ENCODE measurements around the gene SPATA1. TPM values are rescaled to one million over a fixed set of nuclear protein-coding genes. Genes with fewer than 3 reads are reported as not detected.

The SPATA1 gene
- total and polyA plus RNA-seq, 2 of the 13 experiments (the other 11 are each of a cell fraction or from before 2014, with no cell fraction given), result 0.70 to 1.4 TPM

DNA sequence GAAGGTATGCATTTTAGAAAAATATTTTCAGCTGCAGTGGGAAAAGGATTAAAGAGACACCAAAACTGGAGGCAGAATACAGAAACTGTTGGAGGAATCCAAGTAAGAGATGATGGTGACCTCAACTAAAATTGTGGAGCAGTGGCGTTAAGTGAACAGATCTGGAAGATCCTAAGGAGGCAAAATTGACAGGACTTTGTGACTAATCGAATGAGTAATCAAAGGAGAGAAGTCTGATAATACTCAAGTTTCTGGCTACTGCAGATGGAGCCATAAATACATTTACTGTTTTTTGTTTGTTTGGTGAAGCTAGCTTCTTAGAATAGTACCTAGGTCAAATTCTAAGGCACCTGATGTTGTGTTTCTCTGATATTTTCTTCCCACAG is 65.0 kb downstream of the SPATA1 start (continued):
- TF ChIP-seq YEATS2 (CRISPR knock-in tag; IDR thresholded peaks at IDR 0.05; ENCODE audit: borderline replicate concordance) (no peak), EZH2 (conservative IDR thresholded peaks at IDR 0.05; ENCODE audit: low read depth, low read length) (no peak)
- TF ChIP-seq, protein P1, sequence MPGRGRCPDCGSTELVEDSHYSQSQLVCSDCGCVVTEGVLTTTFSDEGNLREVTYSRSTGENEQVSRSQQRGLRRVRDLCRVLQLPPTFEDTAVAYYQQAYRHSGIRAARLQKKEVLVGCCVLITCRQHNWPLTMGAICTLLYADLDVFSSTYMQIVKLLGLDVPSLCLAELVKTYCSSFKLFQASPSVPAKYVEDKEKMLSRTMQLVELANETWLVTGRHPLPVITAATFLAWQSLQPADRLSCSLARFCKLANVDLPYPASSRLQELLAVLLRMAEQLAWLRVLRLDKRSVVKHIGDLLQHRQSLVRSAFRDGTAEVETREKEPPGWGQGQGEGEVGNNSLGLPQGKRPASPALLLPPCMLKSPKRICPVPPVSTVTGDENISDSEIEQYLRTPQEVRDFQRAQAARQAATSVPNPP (CRISPR knock-in tag; IDR thresholded peaks at IDR 0.05), result no peak

GRCh38 chr1:84573481-84573966 is 67.3 kb downstream of the SPATA1 start:
- peak overlapping the region; percentile 87 for H3K9ac ChIP-seq (ENCODE audit: insufficient read depth, low read depth, low read length)
- FAIRE-seq (no peak), ATAC-seq (no peak), DNase-seq (ENCODE audit: low spot score) (no peak)
- ChIA-PET POLR2A (interaction anchor here (0.8 to 3.5 kb wide), 15 partner anchors 9 to 1135 kb away, joined by 3 to 90 read pairs (median 4); partner anchors contain the start of genes BCL10, GNG5, SPATA1 and ZNHIT6), CTCF (ENCODE audit: low intra/inter-chr PET ratio, low total read pairs) (no interaction called here)
- H2AFZ ChIP-seq (ENCODE audit: low read length), result peak overlapping the region; percentile 48
- H3K27ac ChIP-seq (ENCODE audit: extremely low read length, insufficient read depth, low read length), result peak overlapping the region; percentile 94
- H3K4me1 ChIP-seq (ENCODE audit: insufficient read depth, low read length), result peaks cover 21% of the 10 kb centered on the region
- intact Hi-C loops (cut with micrococcal nuclease; ENCODE audit: unreplicated experiment) (loop anchor here (5.0 kb wide), 1 partner anchor 496 kb away; no protein-coding TSS in a partner anchor), in situ Hi-C loops (cut with HindIII; ENCODE audit: extremely low pct_ligation_motif_present, low pct_unique_long_range_greater_than_20kb) (loop anchor here (5.0 kb wide), 1 partner anchor 66 kb away; the partner anchor contains the start of genes GNG5 and SPATA1)
- TSS peak; percentile 97 for BruUV-seq (replicated peaks)
- no peaks in the 10 kb centered on the region for H3K36me3 ChIP-seq (replicated peaks in 1 of 2; ENCODE audit: control insufficient read depth in 1 of 2, insufficient read depth in 2 of 2, low read length in 2 of 2)
- no peaks in the 10 kb centered on the region; a peak in 1 of 5 replicates for H3K27me3 ChIP-seq (ENCODE audit: control insufficient read depth in 1 of 2, insufficient read depth in 2 of 2, low read length in 2 of 2)
- H4K20me1 ChIP-seq (ENCODE audit: insufficient read depth, low read length), result no peaks in the 10 kb centered on the region
- under 1% methylated on average over 5 of the region's 5 CpGs for WGBS (ENCODE audit: low lambda C conversion rate)
- peak overlapping the region; percentile 83 for H3K4me2 ChIP-seq (ENCODE audit: low read depth, low read length)
- no peaks in the 10 kb centered on the region for H3K9me3 ChIP-seq (ENCODE audit: low read length)
- H3K79me2 ChIP-seq (ENCODE audit: insufficient read depth, low read length), result no peaks in the 10 kb centered on the region
- H3K4me3 ChIP-seq (replicated peaks in 1 of 3; ENCODE audit: insufficient read depth in 1 of 3, low read depth in 2 of 3, low read length in 3 of 3), result peak overlapping the region; percentile 72 to 80 (median 78)
- no peak for TF ChIP-seq CREB1 (IDR thresholded peaks at IDR 0.05)
- peak; percentile 57 for TF ChIP-seq CREB1 (CRISPR knock-in tag; IDR thresholded peaks at IDR 0.05)
- 0 out of 2 replicates have a peak, but pooled peaks have one; percentile 21 for TF ChIP-seq ZNF136 (CRISPR knock-in tag; IDR thresholded peaks at IDR 0.05; ENCODE audit: low read depth)
- TF ChIP-seq, protein P2, sequence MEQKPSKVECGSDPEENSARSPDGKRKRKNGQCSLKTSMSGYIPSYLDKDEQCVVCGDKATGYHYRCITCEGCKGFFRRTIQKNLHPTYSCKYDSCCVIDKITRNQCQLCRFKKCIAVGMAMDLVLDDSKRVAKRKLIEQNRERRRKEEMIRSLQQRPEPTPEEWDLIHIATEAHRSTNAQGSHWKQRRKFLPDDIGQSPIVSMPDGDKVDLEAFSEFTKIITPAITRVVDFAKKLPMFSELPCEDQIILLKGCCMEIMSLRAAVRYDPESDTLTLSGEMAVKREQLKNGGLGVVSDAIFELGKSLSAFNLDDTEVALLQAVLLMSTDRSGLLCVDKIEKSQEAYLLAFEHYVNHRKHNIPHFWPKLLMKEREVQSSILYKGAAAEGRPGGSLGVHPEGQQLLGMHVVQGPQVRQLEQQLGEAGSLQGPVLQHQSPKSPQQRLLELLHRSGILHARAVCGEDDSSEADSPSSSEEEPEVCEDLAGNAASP (CRISPR knock-in tag; IDR thresholded peaks at IDR 0.05; ENCODE audit: borderline replicate concordance), result no peak
- TF ChIP-seq CHD4 (IDR thresholded peaks at IDR 0.05; ENCODE audit: borderline replicate concordance, low read length), result peak; percentile 7; the same call in 1 of the 2 replicates
- TF ChIP-seq ARID2 (CRISPR knock-in tag; IDR thresholded peaks at IDR 0.05; ENCODE audit: borderline replicate concordance), result 0 out of 2 replicates have a peak, but pooled peaks have one; percentile 83
- TF ChIP-seq, protein P3, sequence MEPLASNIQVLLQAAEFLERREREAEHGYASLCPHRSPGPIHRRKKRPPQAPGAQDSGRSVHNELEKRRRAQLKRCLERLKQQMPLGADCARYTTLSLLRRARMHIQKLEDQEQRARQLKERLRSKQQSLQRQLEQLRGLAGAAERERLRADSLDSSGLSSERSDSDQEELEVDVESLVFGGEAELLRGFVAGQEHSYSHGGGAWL (CRISPR knock-in tag; IDR thresholded peaks at IDR 0.05), result no peak
- TF ChIP-seq DMAP1 (CRISPR knock-in tag; IDR thresholded peaks at IDR 0.05), result 0 out of 2 replicates have a peak, but pooled peaks have one; percentile 31
- TF ChIP-seq, protein P4, sequence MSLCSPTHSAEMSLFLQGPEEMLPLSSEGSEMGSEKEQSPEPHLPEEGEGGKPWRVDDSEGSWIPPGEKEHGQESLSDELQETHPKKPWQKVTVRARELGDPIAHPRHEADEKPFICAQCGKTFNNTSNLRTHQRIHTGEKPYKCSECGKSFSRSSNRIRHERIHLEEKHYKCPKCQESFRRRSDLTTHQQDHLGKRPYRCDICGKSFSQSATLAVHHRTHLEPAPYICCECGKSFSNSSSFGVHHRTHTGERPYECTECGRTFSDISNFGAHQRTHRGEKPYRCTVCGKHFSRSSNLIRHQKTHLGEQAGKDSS (CRISPR knock-in tag; IDR thresholded peaks at IDR 0.05; ENCODE audit: borderline replicate concordance, low read depth), result no peak
- TF ChIP-seq, protein P5, sequence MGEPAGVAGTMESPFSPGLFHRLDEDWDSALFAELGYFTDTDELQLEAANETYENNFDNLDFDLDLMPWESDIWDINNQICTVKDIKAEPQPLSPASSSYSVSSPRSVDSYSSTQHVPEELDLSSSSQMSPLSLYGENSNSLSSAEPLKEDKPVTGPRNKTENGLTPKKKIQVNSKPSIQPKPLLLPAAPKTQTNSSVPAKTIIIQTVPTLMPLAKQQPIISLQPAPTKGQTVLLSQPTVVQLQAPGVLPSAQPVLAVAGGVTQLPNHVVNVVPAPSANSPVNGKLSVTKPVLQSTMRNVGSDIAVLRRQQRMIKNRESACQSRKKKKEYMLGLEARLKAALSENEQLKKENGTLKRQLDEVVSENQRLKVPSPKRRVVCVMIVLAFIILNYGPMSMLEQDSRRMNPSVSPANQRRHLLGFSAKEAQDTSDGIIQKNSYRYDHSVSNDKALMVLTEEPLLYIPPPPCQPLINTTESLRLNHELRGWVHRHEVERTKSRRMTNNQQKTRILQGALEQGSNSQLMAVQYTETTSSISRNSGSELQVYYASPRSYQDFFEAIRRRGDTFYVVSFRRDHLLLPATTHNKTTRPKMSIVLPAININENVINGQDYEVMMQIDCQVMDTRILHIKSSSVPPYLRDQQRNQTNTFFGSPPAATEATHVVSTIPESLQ (CRISPR knock-in tag; conservative IDR thresholded peaks at IDR 0.05), result 0 out of 2 replicates have a peak, but pooled peaks have one; percentile 39
